ENCODE results near the gene SND1.

GRCh38 chr7:127758105-127758504, 106.1 kb downstream of the SND1 start:
- TF ChIP-seq GATA1 (IDR thresholded peaks at IDR 0.05; ENCODE audit: low read depth, low read length) (no peak), POLR2A (IDR thresholded peaks at IDR 0.05; ENCODE audit: low read length) (no peak)

Data from erythroblast (primary cell).